ENCODE data around the gene SNORC.

The SNORC gene

DNA sequence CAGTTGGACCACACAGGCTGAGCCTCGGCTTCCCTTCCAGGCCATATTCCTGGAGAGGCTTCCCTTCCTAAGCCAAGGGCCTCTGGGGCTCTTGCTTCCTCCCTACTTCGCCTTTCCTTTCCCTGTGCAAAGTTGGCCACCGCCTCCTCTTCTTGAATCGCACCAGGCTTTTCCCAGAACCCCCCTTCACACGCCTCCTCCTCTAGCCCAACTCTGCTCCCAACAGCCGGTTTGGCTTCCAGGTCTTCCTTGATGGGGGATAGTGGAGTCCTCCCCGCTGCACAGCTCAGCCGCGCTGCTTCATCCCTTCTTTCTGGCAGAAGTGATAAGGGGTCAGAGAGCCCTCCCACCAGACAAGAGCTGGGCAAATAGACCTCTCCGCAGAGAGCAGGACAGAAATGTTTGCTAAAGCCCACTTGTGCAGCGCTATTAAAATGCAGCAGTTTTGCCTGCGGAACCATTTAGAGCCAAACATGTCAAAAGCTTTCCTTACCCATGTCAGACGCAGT is 56.4 kb downstream of the SNORC start:
- DNase-seq (ENCODE audit: low read depth in 2 of 2): no peak

DNA sequence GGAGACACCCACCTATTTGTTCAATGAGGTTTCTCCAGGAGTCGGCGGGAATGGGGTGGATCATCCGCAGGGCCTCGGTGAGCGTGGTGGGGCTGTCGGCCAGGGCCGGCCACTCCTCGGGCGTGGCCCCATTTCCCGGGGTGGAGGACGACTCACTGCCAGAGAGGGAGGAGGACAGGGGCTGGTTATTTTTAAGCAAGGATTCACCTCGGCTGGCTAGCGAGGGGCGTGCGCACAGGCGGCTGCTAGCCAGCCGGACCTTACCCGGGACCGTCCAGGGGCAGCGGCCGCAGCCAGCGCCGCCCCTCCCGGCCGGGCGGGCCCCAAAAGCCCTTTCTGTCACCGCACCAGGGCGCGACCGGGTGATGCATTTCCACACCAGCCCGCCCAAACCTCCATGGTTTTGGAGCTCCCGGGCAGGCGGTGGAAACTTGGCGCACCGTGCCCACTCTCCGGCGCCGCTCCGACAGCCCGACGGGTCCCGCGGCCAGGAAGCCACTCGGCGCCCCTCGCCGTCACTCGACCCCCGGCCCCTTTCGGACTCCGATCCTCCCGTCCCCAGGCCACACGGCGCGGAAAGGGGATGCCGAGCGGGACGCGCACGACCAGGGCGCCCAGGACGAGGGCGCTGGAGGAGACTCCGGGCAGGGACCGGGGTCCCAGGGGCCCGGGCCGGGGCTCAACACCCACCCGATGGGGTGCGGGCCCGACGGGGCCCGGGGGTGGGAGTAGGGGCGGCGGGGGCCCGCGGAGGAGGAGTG is 57.1 kb downstream of the SNORC start:
- peak in 1 of 2 donors; percentile 17 for DNase-seq (ENCODE audit: low read depth in 2 of 2)

DNA sequence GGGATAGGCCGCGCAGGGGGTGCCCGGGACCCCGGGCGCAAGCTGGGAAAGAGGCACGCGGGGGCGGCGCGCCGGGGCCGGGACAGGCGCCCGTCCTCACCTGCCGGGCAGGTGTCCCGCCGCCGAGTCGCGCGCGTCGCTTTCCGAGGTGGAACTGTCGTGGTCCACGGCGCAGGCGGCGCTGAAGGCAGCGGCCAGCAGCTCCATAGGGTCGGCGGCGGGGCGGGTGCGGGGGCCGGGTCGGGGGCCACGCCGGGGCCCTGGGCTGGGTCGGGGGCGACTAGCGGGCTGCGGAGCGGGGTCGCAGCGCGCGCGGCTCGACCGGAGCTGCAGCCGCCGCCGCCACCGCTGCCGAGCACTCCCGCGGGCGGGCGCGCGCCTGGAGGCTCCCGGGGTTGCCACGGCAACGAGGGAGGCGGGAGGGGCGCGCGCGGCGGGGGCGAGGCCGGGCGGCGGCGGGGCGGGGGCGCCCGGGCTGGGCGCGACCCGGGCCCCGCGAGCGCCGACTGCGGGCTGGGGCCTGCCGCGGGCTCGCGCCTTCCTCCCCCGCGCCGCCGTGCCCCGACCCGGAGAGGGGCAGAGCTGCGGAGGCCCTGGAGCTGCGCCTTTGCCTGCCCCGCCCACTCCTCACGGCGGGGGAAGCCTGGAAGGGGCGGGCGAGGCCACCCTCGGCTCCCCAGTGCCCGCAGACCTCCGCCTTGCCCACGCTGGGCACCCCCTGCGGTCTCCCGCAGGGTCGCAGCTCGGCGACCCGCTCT is 57.9 kb downstream of the SNORC start:
- no peak for DNase-seq (ENCODE audit: low read depth in 2 of 2)
